GM23338 (cell line): ENCODE data around the gene CRADD. TPM values are rescaled to one million over a fixed set of nuclear protein-coding genes. Genes with fewer than 3 reads are reported as not detected.

ENCODE experiments used
- ATAC-seq: fragments of 200-7000 bp; cut with Tn5 transposase; 3 replicates; pipeline ENCODE4 v1.9.1; 2020
- DNase-seq: peaks from one replicate; pipeline ENCODE4 v3.0.0-alpha.2; 2015; ENCODE audit warnings: low spot score
- H2AFZ ChIP-seq: fragments of 200-600 bp; sonication (generic); 2 replicates; pipeline ENCODE4 v1.8.0; 2016; ENCODE audit warnings: antibody characterized with exemption, mild to moderate bottlenecking, moderate library complexity
- H3F3A ChIP-seq: fragments of 200-600 bp; sonication (generic); replicated peaks from 2 replicates; pipeline ENCODE4 v1.8.0; 2017; ENCODE audit warnings: antibody characterized with exemption, mixed run types, low read depth
- H3K27ac ChIP-seq: fragments of 200-600 bp; sonication (generic); 2 replicates; pipeline ENCODE4 v1.6.1; 2016; ENCODE audit warnings: low read depth
- H3K27me3 ChIP-seq: fragments of 200-600 bp; sonication (generic); 2 replicates; pipeline ENCODE4 v1.8.0; 2016; ENCODE audit warnings: mild to moderate bottlenecking, mixed run types, moderate library complexity; ENCODE audit not compliant: insufficient read depth
- H3K36me3 ChIP-seq: fragments of 200-600 bp; sonication (generic); 2 replicates; pipeline ENCODE4 v1.8.0; 2016; ENCODE audit warnings: mild to moderate bottlenecking; ENCODE audit not compliant: insufficient read depth
- H3K4me1 ChIP-seq: fragments of 200-600 bp; sonication (generic); 2 replicates; pipeline ENCODE4 v1.8.0; 2016; ENCODE audit warnings: mild to moderate bottlenecking, moderate library complexity; ENCODE audit not compliant: insufficient read depth
- H3K4me2 ChIP-seq: fragments of 200-600 bp; sonication (generic); 2 replicates; pipeline ENCODE4 v1.7.1; 2017; ENCODE audit warnings: mixed run types
- H3K4me3 ChIP-seq: fragments of 200-600 bp; sonication (generic); 2 replicates; pipeline ENCODE4 v1.6.1; 2016; ENCODE audit warnings: mixed run types
- H3K79me2 ChIP-seq: fragments of 200-600 bp; sonication (generic); replicated peaks from 2 replicates; pipeline ENCODE4 v1.8.0; 2017; ENCODE audit warnings: mild to moderate bottlenecking; ENCODE audit not compliant: insufficient read depth
- H3K9me2 ChIP-seq: fragments of 200-600 bp; sonication (generic); 2 replicates; pipeline ENCODE4 v1.8.0; 2017; ENCODE audit not compliant: insufficient read depth
- H4K20me1 ChIP-seq: fragments of 200-600 bp; sonication (generic); replicated peaks from 2 replicates; pipeline ENCODE4 v1.8.0; 2017; ENCODE audit warnings: mild to moderate bottlenecking; ENCODE audit not compliant: insufficient read depth
- H3K27ac Mint-ChIP-seq: 2 replicates; pipeline ENCODE4 v1.8.0; 2020; ENCODE audit warnings: inconsistent platforms, mild to moderate bottlenecking, moderate library complexity, mixed read lengths
- H3K27me3 Mint-ChIP-seq: 3 replicates; pipeline ENCODE4 v1.8.0; 2022; ENCODE audit warnings: low read depth, mild to moderate bottlenecking, moderate library complexity, mixed read lengths, inconsistent platforms; ENCODE audit not compliant: insufficient read depth, poor library complexity
- H3K36me3 Mint-ChIP-seq: 3 replicates; pipeline ENCODE4 v1.8.0; 2021; ENCODE audit warnings: low read depth, mild to moderate bottlenecking, inconsistent platforms, moderate library complexity, mixed read lengths
- H3K4me1 Mint-ChIP-seq: 3 replicates; pipeline ENCODE4 v1.8.0; 2020; ENCODE audit warnings: mild to moderate bottlenecking, inconsistent platforms, mixed read lengths
- H3K4me3 Mint-ChIP-seq: 3 replicates; pipeline ENCODE4 v1.8.0; 2021; ENCODE audit warnings: moderate library complexity, mild to moderate bottlenecking, inconsistent platforms, mixed read lengths
- H3K9me3 Mint-ChIP-seq: 3 replicates; pipeline ENCODE4 v1.8.0; 2020; ENCODE audit warnings: moderate library complexity, mild to moderate bottlenecking, inconsistent platforms, mixed read lengths
- CREB1 ChIP-seq: fragments of 250-450 bp; sonication (Bioruptor Pico); IDR thresholded peaks from 2 replicates; pipeline ENCODE4 v1.5.0; 2020; ENCODE audit warnings: low read depth, mild to moderate bottlenecking, moderate library complexity
- CTCF ChIP-seq, 2 experiments: fragments of 200-600 bp in 1 of 2; sonication (generic) in 1 of 2; conservative IDR thresholded peaks; 2 replicates each; pipeline versions ENCODE4 v1.5.1 to v1.6.1; 2016 to 2017; ENCODE audit warnings: antibody characterized with exemption in 2 of 2, low read depth in 2 of 2, mild to moderate bottlenecking in 2 of 2, moderate library complexity in 1 of 2
- ETS1 ChIP-seq: IDR thresholded peaks from 2 replicates; pipeline ENCODE4 v1.6.1; 2016; ENCODE audit warnings: antibody characterized with exemption
- EZH2 ChIP-seq: fragments of 200-600 bp; sonication (generic); IDR thresholded peaks from one replicate; pipeline ENCODE4 v1.8.0; 2017; ENCODE audit warnings: antibody characterized with exemption, mild to moderate bottlenecking, low read depth; ENCODE audit not compliant: unreplicated experiment
- EZH2phosphoT487 ChIP-seq: fragments of 200-600 bp; sonication (generic); IDR thresholded peaks from one replicate; pipeline ENCODE4 v1.8.1; 2018; ENCODE audit warnings: antibody characterized with exemption; ENCODE audit not compliant: unreplicated experiment
- JUNB ChIP-seq: IDR thresholded peaks from one replicate; pipeline ENCODE4 v1.6.1; 2016; ENCODE audit warnings: antibody characterized with exemption; ENCODE audit not compliant: unreplicated experiment
- NANOG ChIP-seq: IDR thresholded peaks from 2 replicates; pipeline ENCODE4 v1.6.1; 2016; ENCODE audit warnings: antibody characterized with exemption, borderline replicate concordance
- POLR2AphosphoS5 ChIP-seq: IDR thresholded peaks from 2 replicates; pipeline ENCODE4 v1.6.1; 2016; ENCODE audit warnings: antibody characterized with exemption, low read depth
- STAT1 ChIP-seq: IDR thresholded peaks from one replicate; pipeline ENCODE4 v1.6.1; 2016; ENCODE audit warnings: antibody characterized with exemption; ENCODE audit not compliant: unreplicated experiment
- ZNF114 ChIP-seq: fragments of 250-450 bp; sonication (Bioruptor Pico); IDR thresholded peaks from 2 replicates; pipeline ENCODE4 v1.5.0; 2020; ENCODE audit warnings: mild to moderate bottlenecking, moderate library complexity
- ZNF331 ChIP-seq: fragments of 250-450 bp; sonication (Bioruptor Pico); IDR thresholded peaks from 2 replicates; pipeline ENCODE4 v1.5.0; 2020; ENCODE audit warnings: low read depth, mild to moderate bottlenecking, moderate library complexity
- polyA plus RNA-seq: library from polyadenylated mRNA; unstranded; fragments of >200 nt; fragmentation: Nextera tagmentation; extraction: Ambion mirVana; gene quantifications from 2 replicates; pipeline ENCODE4 v1.2.1, GENCODE V29; 2016
- total RNA-seq: library from RNA; depleted of rRNA; stranded (reverse); fragments of >200 nt; shearing (Covaris generic); gene quantifications from 2 replicates; pipeline ENCODE4 v1.2.3, GENCODE V29; 2014
- TF ChIP-seq, protein P1 (sequence below): fragments of 250-450 bp; sonication (Bioruptor Pico); IDR thresholded peaks from 2 replicates; pipeline ENCODE4 v1.5.0; 2020; ENCODE audit warnings: mild to moderate bottlenecking, moderate library complexity
- TF ChIP-seq, protein P2 (sequence below): IDR thresholded peaks from one replicate; pipeline ENCODE4 v1.6.1; 2018; ENCODE audit warnings: antibody characterized with exemption; ENCODE audit not compliant: unreplicated experiment

CRADD gene
- total and polyA plus RNA-seq, 2 experiments from 2014 or later: 6.3 to 27.9 TPM

DNA sequence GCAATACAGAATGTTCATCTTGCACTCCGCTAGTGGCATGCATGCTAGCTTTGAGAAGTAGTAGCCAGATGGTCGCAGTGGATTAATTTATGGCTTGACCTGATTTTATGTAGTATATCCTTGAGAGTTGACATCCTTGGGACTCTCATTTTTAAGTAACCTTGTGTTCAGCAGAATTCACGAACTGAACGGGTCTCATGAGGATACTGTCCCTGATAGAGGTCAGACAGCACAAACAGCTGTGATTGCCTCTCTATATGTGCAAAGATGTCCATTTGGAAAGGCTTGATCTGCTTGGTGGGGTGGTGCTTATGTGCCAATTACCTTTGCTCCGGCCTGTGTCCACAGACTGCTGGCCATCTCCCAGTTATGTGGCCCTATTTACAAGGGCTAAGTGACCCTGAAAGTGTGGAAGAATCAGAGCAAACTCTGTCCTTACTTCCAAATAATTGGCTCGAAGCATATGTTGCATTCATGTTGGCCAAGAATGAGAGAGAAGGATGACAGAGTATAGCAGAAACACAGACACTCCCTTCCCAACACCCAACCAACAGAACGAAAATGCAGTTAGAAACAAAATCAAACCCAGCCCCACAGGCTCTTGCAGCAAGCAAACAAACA lies 167.1 kb downstream of the CRADD start:
- Mint-ChIP-seq H3K36me3 (no peaks in the 10 kb centered on the region), H3K27ac (peak overlapping the region; percentile 12; the same call in 1 of the 2 replicates), H3K4me1 (peaks cover 9% of the 10 kb centered on the region; the same call in 2 of the 3 replicates), H3K9me3 (no peaks in the 10 kb centered on the region), H3K4me3 (no peak overlapping the region), H3K27me3 (no peaks in the 10 kb centered on the region)
- ATAC-seq (no peak), DNase-seq (no peak)
- H3K4me3 ChIP-seq: no peak overlapping the region
- no peaks in the 10 kb centered on the region for H3K9me2 ChIP-seq
- H3K27ac ChIP-seq: no peak overlapping the region
- H3K79me2 ChIP-seq: no peaks in the 10 kb centered on the region
- no peaks in the 10 kb centered on the region for H4K20me1 ChIP-seq
- no peaks in the 10 kb centered on the region for H3K4me1 ChIP-seq
- no peak overlapping the region for H2AFZ ChIP-seq
- no peaks in the 10 kb centered on the region for H3K27me3 ChIP-seq
- TF ChIP-seq STAT1 (no peak), EZH2 (no peak), ETS1 (no peak), NANOG (no peak), EZH2phosphoT487 (no peak), CTCF (conservative IDR thresholded peaks at IDR 0.05; ENCODE audit: low read depth in 2 of 2) (no peak), ZNF331 (CRISPR knock-in tag) (no peak), JUNB (no peak), CREB1 (CRISPR knock-in tag) (no peak), POLR2AphosphoS5 (no peak), ZNF114 (CRISPR knock-in tag) (no peak)
- TF ChIP-seq, protein P1, sequence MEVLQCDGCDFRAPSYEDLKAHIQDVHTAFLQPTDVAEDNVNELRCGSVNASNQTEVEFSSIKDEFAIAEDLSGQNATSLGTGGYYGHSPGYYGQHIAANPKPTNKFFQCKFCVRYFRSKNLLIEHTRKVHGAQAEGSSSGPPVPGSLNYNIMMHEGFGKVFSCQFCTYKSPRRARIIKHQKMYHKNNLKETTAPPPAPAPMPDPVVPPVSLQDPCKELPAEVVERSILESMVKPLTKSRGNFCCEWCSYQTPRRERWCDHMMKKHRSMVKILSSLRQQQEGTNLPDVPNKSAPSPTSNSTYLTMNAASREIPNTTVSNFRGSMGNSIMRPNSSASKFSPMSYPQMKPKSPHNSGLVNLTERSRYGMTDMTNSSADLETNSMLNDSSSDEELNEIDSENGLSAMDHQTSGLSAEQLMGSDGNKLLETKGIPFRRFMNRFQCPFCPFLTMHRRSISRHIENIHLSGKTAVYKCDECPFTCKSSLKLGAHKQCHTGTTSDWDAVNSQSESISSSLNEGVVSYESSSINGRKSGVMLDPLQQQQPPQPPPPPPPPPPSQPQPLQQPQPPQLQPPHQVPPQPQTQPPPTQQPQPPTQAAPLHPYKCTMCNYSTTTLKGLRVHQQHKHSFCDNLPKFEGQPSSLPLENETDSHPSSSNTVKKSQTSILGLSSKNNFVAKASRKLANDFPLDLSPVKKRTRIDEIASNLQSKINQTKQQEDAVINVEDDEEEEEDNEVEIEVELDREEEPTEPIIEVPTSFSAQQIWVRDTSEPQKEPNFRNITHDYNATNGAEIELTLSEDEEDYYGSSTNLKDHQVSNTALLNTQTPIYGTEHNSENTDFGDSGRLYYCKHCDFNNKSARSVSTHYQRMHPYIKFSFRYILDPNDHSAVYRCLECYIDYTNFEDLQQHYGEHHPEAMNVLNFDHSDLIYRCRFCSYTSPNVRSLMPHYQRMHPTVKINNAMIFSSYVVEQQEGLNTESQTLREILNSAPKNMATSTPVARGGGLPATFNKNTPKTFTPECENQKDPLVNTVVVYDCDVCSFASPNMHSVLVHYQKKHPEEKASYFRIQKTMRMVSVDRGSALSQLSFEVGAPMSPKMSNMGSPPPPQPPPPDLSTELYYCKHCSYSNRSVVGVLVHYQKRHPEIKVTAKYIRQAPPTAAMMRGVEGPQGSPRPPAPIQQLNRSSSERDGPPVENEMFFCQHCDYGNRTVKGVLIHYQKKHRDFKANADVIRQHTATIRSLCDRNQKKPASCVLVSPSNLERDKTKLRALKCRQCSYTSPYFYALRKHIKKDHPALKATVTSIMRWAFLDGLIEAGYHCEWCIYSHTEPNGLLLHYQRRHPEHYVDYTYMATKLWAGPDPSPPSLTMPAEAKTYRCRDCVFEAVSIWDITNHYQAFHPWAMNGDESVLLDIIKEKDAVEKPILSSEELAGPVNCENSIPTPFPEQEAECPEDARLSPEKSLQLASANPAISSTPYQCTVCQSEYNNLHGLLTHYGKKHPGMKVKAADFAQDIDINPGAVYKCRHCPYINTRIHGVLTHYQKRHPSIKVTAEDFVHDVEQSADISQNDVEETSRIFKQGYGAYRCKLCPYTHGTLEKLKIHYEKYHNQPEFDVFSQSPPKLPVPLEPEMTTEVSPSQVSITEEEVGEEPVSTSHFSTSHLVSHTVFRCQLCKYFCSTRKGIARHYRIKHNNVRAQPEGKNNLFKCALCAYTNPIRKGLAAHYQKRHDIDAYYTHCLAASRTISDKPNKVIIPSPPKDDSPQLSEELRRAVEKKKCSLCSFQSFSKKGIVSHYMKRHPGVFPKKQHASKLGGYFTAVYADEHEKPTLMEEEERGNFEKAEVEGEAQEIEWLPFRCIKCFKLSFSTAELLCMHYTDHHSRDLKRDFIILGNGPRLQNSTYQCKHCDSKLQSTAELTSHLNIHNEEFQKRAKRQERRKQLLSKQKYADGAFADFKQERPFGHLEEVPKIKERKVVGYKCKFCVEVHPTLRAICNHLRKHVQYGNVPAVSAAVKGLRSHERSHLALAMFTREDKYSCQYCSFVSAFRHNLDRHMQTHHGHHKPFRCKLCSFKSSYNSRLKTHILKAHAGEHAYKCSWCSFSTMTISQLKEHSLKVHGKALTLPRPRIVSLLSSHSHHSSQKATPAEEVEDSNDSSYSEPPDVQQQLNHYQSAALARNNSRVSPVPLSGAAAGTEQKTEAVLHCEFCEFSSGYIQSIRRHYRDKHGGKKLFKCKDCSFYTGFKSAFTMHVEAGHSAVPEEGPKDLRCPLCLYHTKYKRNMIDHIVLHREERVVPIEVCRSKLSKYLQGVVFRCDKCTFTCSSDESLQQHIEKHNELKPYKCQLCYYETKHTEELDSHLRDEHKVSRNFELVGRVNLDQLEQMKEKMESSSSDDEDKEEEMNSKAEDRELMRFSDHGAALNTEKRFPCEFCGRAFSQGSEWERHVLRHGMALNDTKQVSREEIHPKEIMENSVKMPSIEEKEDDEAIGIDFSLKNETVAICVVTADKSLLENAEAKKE: no peak
- TF ChIP-seq, protein P2, sequence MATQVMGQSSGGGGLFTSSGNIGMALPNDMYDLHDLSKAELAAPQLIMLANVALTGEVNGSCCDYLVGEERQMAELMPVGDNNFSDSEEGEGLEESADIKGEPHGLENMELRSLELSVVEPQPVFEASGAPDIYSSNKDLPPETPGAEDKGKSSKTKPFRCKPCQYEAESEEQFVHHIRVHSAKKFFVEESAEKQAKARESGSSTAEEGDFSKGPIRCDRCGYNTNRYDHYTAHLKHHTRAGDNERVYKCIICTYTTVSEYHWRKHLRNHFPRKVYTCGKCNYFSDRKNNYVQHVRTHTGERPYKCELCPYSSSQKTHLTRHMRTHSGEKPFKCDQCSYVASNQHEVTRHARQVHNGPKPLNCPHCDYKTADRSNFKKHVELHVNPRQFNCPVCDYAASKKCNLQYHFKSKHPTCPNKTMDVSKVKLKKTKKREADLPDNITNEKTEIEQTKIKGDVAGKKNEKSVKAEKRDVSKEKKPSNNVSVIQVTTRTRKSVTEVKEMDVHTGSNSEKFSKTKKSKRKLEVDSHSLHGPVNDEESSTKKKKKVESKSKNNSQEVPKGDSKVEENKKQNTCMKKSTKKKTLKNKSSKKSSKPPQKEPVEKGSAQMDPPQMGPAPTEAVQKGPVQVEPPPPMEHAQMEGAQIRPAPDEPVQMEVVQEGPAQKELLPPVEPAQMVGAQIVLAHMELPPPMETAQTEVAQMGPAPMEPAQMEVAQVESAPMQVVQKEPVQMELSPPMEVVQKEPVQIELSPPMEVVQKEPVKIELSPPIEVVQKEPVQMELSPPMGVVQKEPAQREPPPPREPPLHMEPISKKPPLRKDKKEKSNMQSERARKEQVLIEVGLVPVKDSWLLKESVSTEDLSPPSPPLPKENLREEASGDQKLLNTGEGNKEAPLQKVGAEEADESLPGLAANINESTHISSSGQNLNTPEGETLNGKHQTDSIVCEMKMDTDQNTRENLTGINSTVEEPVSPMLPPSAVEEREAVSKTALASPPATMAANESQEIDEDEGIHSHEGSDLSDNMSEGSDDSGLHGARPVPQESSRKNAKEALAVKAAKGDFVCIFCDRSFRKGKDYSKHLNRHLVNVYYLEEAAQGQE: no peak
- no peaks in the 10 kb centered on the region for H3F3A ChIP-seq
- H3K4me2 ChIP-seq: no peak overlapping the region
- no peaks in the 10 kb centered on the region for H3K36me3 ChIP-seq
